NCI-H187 treated with DMSO at 0.1 percent for 48 hours (cell line): ENCODE data around the gene SYNRG.

ENCODE experiments used
- DNase-seq: peaks from one replicate; lab custom pipeline; 2025; lab: John Stamatoyannopoulos, UW

The SYNRG gene

DNA sequence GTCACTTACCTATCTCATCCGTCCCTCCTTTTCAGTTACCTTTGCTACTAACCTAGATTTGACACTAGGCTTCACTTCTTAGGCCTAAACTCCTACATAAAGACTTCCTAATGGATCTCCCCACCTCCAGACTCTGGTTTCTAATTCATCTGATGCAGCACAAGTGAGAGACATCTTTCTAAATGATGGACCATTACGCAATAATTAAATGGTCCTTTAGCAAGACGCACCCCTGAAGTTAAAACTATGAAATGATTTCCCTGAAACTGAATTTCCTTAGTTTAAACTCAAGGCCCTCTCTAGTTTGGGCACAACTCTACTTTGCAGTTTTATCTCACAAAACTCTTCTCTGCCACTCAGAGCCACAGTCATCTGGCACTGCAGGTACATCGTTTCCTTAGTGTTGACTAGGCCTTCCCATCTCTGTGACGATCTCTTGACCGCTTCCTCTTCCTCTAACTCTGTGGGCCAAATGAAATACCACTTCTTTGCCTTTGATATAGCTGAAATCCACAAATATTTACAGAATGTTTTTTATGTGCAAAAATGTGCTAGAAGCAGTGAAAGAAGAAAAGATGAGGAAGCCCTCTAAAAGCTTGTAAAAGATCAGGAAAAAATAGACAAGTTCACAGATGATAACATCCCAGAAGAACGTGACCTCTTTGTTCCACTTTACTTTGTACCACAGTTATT lies 3.3 kb downstream of the SYNRG start:
- DNase-seq: no peak

DNA sequence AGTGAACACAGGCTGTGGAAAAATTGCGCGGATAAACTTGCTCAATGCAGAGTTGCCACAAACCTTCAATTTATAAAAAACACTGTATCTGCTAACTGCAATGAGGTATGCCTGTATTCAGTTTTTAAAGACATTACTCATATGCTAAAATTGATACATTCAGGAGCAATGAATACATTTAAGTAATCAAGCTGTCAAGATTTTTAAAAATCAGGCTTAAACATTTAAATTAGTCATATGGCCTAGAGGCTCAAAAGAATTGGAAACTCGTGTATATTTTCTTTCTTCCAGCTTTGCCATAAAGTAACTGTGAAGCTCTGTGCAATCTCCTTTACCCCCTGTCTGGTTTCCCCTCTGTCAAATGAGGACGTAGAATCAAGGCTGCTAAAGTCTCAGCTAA lies 4.1 kb downstream of the SYNRG start:
- no peak for DNase-seq

DNA sequence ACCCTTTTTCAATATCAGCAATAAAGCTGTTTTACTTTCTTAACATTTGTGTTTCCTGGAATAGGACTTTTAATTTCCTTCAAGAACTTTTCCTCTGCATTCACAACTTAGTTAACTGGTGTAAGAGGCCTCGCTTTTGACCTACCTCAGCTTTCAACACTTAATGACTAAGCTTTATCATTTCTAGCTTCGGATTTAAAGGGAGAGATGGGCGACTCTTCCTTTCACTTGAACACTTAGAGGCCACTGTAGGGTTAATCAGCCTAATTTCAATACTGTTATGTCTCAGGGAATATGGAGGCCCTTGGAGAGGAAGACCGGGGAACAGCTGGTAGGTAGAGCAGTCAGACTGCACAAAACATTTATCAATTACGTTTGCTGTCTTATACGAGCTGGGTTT lies 4.7 kb downstream of the SYNRG start:
- DNase-seq: no peak

GRCh38 chr17:37598145-37598544 lies 11.1 kb downstream of the SYNRG start:
- DNase-seq: no peak

DNA sequence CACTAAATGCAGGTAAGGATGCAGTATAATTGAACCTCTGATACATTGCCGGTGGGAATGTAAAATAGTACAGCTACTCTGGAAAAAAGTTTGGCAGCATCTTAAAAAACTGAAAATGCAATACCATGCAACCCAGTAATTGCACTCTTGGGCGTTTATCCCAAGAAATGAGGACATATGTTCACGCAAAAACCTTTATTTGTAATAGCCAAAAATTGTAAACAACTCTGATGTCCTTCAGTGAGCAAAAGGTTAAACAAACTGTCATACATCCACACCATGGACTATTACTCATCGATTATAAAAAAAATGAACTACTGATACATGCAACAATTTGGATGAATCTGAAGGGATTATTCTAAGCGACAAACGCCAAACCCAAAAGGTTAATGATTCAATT lies 16.9 kb downstream of the SYNRG start:
- DNase-seq: no peak

GRCh38 chr17:37585066-37585465 lies 24.2 kb downstream of the SYNRG start:
- no peak for DNase-seq

DNA sequence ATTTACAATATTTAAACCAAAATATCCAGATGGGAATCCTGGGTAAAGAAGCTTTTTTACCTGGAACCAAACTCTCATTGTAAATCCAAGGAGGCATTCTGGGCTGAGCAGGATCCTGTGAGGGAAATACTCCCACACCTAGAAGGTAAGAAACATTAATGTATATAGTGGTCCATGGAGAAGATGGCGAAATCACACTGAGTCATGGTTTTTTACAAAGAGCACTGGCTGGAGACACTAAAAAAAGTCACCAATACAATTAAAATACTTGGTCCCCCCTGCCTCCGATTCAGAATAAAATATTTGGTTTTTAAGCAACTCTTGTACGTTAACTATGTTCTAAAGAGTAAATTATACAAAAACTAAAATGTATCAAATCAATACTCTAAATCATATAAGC lies 32.9 kb downstream of the SYNRG start:
- no peak for DNase-seq

DNA sequence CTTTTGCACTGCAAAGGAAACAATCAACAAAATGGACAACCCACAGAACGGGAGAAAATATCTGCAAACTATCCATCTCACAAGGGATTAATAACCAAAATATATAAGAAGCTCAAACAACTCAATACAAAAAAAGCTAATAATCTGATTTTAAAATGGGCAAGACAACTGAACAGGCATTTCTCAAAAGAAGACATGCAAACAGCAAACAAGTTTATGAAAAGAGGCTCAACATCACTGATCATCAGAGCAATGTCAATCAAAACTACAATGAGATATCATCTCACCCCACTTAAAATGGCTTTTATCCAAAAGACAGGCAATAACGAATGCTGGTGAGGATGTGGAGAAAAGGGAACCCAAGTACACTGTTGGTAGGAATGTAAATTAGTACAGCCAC lies 34.8 kb downstream of the SYNRG start:
- no peak for DNase-seq

- DNase-seq: no peak
These were observed 37.5 kb downstream of the SYNRG start for GRCh38 chr17:37571674-37572073.

- DNase-seq: no peak
These were observed 38.6 kb downstream of the SYNRG start for GRCh38 chr17:37570527-37571093.

- no peak for DNase-seq
These were observed 40.7 kb downstream of the SYNRG start for GRCh38 chr17:37568350-37569053.

GRCh38 chr17:37567538-37567937 lies 41.7 kb downstream of the SYNRG start:
- DNase-seq: no peak

DNA sequence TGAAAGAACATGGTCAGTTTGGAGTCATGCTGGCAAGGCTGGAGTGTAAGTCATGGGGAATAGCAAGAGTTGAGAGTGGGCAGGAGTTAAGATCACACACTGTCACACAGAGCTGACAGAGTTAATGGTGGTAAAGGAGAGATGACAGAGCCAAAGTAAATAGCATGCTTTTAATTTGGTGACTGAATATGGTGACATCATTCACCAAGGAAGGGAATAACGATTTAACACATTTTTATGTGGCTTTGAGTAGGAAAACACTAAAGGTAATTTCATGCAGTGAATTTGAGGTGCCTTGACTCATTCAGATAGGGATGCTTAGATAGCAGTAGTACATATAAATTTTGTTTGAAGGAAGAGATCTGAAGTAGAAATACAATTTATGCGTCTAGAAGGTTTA lies 42.1 kb downstream of the SYNRG start:
- no peak for DNase-seq

DNA sequence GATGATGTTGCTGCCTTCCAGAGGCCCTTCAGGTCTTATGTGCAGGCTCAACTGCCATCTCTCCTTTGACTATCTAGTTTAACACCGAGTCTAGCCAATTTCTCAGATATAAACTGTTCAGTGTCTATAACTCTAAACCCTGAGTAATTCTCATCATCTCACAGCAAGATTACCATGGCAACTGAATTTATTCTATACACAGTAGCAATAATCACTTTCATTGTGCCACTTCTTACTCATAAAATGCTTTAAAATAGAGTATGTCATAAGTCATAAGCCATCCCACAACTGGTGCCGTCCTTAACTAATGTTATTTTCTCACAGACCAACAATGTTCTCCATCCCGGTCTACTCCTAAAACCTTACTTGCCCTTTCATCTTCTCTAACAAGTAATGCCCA lies 45.0 kb downstream of the SYNRG start:
- no peak for DNase-seq

DNA sequence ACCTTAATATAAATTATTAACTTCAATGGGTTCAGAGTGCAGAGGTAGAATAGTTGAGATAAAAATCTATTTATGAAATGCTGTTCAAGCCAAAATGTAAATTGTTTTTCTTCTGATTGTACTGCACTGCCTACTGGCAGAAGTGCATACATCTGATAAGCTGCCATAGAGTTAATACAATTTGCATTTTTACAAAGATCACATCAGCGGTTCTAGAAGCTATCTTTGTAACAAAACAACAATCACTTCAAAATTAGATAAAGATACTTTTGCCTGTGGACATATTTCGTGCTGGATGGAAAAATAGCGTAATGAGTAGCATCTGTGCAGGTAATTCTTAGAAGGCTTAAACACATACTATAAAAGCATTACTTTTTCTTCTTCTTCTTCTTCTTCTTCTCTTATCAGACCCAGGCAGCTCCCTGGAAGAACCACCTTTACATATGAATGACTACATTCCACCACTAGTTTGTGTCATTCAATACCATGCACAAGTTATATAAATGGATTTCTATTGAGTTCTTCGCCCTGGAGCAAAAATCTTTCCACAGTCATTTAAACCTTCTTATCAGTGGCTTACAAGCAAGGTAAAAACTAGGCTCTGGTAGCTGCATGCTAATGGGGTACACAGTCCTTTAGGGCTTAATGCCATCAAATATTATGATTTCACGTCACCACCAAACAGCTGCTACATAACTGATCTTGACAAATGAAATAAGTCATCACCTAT lies 47.0 kb downstream of the SYNRG start:
- no peak for DNase-seq

GRCh38 chr17:37558299-37558698 lies 50.9 kb downstream of the SYNRG start:
- no peak for DNase-seq

DNA sequence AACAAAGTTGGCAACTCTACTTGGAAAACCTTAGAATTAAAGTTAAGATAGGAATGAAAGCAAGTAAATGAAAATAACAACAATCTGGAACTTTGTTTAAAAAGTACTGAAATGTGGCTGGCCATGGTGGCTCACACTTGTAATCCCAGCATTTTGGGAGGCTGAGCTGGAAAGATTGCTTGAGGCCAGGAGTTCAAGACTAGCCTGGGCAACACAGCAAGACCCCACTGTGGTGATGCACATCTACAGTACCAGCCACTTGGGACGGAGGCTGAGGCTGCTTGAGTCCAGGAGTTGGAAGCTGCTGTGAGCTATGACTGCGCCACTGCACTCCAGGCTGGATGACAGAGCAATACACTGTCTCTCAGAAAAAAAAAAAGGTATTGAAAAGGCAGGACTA lies 51.7 kb downstream of the SYNRG start:
- no peak for DNase-seq

- no peak for DNase-seq
These were observed 53.8 kb downstream of the SYNRG start for GRCh38 chr17:37555386-37555785.

DNA sequence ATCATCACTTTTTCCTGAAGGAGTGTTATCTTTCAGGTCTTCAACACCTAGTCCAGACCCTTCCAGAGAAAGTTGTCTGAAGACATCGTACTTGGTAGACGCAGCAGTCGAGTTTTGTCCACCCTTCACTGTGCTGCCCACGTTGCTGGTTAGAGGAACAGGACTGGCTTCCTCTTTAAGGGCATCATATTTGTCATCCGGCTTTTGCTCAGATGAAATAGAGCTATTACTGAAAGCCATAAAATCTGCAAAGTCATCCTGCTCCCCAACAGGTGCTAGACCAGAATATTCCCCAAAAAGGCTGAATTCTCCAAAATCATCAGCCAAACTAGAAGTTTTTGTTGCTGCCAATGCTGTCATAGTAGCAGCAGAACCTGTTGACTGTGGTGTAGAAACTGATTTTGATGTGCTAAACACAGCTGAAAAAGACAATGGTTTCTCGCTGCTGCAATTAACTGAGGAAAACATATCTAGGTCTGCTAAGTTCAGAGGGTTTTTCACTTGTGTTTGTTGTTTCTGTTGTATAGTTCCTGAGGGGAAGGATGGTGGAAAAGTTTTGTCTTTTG lies 55.7 kb downstream of the SYNRG start:
- no peak for DNase-seq

DNA sequence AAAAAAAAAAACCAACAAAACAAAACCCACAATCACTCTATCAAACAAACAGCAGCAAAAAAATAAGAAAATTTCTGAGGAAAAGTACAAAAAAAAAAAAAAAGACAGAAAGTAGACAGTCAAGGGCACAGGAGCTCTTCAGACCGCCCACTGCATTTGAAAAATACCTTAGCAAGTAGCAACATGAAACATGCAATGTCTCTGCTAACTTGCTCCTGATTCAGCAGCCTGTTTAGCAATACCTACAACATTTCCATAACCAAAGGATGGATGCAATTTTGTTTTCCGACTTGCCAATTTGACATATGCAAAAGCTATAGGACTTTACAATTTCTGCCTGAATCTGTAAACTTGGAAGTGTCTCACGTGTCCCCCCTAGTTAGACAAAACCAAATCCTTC lies 57.4 kb downstream of the SYNRG start:
- no peak for DNase-seq

DNA sequence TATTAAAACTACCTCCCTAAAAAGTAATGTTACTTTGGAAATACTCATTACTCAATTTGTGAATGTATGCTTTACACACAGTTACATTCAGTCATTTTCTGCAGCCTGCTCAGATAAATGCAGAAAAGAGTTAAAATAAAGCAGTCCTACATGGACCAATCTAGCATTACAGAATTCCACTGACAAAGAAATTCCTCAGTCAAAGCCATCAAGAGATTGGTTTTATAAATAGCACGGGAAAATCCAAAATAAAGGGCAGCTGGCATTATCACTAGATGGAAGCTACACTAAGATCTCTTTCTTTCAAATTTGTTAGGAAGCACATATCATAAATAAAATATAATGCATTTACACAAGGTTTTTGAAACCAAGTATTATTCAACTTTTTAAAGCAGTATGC lies 61.2 kb downstream of the SYNRG start:
- DNase-seq: no peak

- no peak for DNase-seq
These were observed 62.9 kb downstream of the SYNRG start for GRCh38 chr17:37546302-37546701.

GRCh38 chr17:37545486-37545885 lies 63.7 kb downstream of the SYNRG start:
- no peak for DNase-seq
